SH-SY5Y (cell line): ENCODE measurements around the gene NIBAN1.

Experiments
- GATA2 ChIP-seq: IDR thresholded peaks from 2 replicates; pipeline ENCODE4 v1.6.1; 2011; ENCODE audit warnings: mild to moderate bottlenecking, low read depth, low read length
- GATA3 ChIP-seq: IDR thresholded peaks from 2 replicates; pipeline ENCODE4 v1.6.1; 2011; ENCODE audit warnings: low read depth, mild to moderate bottlenecking, low read length, moderate library complexity

GRCh38 chr1:184971522-184972265 lies 2.6 kb downstream of the NIBAN1 start:
- TF ChIP-seq GATA2, result no peak
- TF ChIP-seq GATA3, result no peak
